DMS53 treated with DMSO at 0.1 percent for 48 hours (cell line): ENCODE data around the gene KLHL42.

Experiments
- DNase-seq: peaks from one replicate; lab custom pipeline; 2025; ENCODE audit not compliant: unreplicated experiment; lab: John Stamatoyannopoulos, UW

KLHL42 gene

GRCh38 chr12:27852117-27852516, 72.1 kb downstream of the KLHL42 start:
- DNase-seq, result no peak
